IPS-NIHi7 (cell line): ENCODE measurements around the gene CHST8.

Experiments used
- DNase-seq: peaks from one replicate; pipeline ENCODE4 v3.0.0; 2012; ENCODE audit warnings: mixed read lengths; ENCODE audit errors: extremely low spot score

CHST8 gene

DNA sequence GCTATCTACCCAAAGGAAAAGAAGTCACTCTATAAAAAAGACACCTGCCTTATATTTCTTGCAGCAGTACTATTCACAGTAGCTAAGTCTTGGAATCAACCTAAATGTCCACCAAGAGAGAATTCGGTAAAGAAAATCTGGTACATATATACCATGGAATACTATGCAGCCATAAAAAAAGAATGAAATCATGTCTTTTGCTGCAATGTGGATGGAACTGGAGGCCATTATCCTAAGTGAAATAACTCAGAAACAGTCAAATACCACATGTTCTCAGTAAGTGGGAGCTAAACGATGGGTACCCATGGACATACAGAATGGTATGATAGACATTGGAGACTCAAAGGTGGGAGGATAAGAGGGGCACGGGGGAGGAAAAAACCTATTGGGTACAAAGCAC is 92.4 kb downstream of the CHST8 start:
- DNase-seq = no peak

DNA sequence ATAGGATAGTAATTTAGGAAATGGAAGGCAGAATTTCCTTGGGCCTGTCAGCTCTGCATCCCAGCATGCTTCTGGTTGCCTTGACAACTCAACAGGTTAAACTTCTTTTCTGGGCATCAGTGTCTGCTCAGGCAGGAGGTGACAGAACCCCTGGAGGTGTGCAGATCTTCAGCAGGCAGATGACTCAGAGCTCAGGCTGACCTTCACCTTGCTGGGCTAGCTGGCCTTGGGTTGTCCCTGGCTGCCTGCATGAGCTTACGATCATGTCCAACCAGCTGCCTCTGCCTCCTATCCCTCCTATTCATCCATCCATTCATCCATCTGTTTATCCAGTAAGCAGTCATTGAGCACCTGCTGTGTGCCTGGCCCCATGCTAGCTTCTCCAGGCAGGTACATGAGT is 93.7 kb downstream of the CHST8 start:
- DNase-seq = no peak

DNA sequence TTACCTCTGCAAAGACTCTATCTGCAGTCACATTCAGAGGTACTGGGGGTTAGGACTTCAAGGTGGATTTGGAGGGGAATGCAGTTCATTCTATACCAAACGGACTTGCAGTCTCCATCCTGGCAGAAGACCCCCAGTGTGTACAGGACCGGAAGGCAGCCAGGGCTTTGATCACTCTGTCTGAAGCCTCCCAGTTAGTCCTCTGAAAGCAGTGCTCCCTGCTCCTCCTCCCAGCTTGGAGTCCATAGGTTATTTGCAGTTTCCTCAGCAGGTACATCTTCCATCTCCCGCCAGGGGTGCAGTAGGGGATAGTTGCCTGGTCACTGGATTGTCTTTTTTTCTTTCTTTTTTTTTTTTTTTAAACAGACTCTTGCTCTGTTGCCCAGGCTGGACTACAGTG is 96.1 kb downstream of the CHST8 start:
- no peak for DNase-seq

DNA sequence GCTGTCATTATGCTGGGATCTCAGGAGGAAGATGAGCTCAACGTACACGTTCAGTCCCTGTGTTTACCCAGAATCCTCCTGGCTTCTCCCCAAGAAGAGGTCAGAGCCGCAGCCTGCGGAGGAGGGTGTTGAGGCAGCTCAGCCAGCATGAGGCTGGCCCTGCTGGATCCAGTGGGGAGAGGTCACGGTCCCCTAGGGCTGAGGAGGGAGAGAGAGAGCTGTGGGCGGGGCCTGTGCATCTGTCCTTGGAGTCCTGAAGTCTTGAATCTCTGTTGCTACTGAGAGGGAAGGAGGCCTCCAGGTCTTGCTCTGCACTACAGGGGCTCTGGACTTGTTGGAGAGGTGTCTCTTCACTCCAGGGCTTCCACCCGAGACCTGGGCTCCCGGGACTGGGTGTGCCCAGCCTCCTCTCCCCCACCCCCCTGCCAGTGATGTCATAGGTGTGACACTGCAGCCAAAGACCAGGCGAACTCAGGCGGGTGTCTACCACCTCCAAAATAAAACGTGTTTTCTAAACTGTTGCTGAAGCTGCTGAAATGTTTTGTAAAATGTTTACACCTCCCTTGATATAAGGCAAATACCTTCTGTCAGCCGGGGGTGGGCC is 97.0 kb downstream of the CHST8 start:
- peak; percentile 12 for DNase-seq

DNA sequence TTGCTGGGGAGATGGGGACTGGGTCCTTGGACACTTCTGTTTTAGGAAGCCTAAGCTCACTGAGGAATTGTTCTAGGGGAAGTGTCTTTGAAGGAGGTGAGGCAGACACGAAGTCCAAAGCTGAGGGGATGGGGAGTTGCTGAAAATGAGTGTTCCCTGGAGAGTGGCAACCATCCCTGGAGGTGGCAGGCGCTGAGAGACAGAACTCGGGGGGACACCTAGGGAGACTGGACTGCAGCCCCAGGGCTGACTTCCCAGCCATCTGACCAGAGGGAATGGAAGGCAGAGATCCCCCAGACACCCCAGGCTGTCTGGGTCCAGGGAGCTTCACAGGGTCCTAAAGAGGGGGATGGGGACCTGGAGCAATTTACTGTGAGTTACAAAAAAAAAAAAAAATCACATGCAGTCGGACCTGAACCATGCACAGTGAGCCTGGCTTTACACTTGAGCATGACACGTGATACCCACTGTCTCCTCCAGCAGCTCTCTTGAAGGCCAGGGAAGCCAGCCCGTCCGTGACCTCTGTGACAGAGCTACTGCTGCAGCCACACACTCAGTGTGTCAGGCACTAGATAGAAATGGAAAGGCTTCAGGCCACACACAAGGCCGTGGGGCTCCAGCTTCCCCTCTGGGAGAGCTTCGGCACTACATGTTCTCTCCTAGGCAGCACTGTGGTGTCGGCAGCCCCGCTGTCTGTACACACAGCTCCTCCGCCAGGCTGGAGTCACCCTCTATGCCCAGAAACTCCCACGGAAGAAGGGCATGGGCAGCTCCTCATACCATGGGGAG is 97.8 kb downstream of the CHST8 start:
- no peak for DNase-seq

DNA sequence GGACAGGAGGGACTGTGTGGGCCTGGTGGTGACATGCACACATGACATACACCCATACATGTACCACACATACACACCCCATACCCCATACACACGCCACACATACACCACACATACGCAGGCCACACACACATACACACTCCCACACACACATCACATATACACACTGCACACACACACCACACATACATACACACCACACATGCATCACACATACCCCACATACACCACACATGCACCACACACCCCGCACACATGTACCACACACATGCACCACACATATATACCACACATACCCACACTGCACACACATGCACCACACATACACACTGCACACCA is 98.4 kb downstream of the CHST8 start:
- no peak for DNase-seq

DNA sequence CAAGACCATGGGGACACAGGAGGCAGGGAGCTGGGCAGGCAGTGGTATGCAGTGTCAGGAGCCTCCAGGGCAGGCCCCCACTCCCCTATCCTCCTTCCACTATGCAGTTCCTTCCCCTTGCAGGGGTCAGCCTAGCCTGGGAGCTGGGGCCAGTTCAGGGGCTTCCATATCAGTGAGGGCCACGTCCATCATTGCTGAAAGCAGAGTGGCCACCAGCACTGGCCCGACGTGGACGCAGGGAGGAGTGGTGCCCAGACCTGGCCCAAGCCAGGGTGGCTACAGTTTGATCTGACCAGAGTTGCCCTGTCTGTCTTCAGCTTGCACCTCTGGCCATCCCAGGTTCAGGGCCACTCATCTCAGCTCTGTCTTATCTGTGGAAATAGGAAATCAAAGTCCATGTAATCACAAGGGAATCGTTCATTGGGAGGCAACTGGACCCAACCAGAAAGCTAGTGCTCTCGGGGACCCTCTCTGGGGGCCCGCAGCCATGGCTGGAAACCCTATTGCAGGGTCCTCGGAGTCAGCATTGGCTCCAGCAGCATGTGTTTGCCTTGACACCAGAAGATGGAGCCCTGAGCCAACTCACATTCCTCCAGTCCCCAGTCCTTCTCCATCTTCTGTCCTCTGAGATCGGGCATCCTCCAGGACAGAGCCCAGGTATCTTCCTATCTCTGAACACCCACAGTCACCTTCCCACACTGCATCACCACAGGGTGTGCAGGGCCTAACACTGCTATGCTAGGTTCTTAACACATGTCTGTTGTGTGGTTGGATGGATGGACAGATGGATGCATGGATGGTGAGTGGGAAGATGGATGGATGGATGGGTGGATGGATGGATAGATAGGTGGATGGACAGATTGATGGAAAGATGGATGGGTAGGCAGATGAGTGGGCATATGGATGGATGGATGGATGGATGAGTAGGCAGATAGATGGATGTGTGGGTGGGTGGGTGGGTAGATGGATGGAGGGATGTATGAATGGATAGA is 99.2 kb downstream of the CHST8 start:
- DNase-seq = peak; percentile 75

DNA sequence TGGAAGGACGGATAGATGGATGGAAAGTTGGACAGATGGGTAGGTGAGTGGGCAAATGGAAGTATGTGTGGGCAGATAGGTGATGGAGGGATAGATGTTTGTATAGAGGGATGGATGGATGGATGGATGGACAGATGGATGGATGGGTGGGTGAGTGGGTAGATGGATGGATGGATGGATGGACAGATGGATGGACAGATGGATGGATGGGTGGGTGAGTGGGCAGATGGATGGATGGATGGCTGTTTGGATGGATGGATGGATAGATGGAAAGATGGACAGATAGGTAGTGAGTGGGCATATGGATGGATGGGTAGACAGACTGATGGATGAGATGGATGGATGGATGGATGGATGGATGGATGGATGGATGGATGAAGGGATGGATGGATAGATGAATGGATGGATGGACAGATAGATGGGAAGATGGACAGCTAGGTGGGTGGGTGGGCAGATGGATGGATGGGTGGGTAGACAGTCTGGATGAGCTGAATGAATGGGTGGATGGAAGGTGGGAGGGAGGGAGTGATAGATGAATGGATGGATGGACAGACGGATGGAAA is 100.1 kb downstream of the CHST8 start:
- DNase-seq = no peak

DNA sequence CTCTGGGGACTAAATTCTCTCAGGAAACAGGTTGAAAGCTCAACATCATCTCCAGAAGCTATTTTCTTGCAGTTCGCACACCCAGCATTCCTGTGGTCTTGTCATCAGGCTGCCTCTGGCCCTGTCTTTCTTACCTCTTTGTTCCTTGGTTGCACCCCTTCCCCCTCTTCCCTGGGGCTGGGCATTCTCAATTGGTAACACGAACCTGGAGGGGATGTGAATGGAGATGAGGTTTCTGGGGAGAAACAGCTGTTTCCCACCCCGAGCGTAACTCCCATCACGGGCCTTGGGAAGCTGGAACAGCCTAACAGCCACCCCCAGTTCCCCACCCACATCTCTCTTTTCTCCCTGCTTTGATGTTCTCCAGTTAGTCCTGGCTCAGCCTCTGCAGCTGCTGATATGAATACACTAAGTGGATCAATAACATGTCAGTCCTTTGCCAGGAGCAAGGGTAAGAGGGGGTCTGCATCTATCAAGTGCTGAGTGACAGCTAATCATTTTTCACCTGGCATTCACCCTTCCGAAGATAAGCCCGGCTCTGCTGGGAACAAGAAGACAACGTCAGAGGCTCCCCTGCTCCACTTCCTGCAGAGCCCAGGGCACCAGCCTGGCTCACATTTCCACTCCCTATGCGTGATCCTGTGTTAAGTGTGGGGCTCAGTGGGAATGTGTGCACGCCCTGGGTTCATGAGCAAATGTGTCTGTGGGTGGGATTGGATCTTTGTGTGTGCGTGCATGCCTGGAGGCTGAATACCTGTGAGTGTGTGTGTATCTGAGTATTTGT is 100.9 kb downstream of the CHST8 start:
- no peak for DNase-seq

DNA sequence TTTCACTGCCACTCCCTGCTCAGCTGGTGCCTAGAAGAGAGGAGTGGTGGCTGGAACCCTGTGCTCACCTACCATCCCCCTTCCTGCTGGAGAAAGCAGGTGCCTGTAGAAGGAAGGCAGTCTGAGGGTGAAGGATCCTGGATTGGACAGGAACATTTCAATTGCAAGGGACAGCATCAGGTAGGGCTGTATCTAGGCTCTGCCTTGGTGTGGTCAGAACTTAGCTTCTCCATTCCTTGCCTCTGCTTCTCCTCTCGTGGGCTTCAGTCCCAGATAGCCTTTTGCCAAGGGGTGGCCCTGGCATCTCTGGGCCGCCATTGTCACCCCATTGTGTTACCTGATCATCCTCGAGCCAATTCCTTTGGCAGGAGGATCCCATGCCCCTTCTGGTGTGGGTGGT is 101.8 kb downstream of the CHST8 start:
- no peak for DNase-seq

DNA sequence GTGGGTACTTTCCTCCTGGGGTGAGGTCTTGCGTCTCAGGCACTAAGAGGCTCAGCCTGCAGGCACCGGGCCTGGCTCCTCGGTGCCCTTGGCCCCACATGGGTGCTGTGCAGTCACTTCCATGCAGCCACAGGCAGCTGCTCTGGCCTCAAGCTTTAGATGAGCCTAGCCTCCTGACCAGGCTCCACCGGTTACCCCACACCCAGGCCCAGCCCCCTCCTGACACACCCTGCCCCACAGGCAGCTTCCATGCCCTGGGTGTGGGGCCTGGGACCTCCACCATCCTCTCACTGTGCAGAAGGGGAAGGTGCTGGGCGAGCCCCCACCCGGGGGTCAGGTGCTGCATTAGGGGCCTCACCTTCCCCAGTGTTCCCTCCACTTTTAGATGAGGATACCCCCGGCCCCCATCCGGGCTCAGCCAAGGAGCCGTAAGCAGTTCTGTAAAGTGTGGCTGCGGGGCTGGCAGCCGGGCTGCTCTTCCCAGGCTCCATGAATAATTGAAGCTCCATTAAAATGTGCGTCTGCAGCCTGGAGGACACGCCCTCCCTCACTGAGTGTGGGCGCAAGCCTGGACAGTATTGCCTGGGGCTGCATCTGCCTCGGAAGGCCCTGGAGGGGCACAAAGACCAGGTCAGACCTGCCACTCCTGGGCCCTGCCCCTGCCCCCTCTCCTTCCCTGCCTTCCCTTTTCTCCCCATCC is 102.4 kb downstream of the CHST8 start:
- no peak for DNase-seq

DNA sequence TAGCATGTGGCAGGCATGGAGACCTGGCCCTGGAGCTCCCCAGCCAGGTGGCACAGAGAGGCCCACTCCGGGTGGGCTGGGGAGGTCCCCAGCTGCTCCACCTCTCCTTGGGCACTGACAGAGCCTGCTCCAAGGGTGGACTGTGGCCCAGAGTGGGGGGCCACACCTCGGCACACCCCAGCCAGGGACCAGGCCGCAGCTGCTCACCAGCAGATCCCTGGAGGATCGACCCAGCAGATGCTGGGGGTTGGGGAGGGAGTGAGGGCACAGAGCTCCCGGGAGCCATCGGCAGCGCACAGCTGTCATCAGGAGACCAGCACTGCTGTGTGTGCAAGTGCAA is 102.9 kb downstream of the CHST8 start:
- DNase-seq = no peak

DNA sequence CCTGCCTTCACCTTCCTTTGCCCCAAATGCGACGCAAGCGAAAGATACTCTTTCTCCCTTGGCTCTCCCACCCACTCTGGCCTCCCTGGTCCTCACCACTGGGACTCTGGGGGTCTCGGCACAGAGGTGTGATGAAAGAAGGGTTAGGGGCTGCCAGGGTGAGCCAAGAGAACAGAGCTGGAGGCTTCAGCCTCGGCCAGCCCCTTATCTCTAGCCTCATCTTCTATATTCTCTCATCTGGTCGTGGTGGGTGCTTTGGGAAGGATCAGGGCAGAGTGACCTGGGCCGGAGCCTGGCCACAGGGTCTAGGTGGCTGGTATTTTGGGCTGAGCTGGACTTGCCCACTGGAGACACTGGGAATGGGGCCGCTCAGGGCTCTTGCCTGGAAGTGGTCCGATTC is 103.8 kb downstream of the CHST8 start:
- DNase-seq = no peak

DNA sequence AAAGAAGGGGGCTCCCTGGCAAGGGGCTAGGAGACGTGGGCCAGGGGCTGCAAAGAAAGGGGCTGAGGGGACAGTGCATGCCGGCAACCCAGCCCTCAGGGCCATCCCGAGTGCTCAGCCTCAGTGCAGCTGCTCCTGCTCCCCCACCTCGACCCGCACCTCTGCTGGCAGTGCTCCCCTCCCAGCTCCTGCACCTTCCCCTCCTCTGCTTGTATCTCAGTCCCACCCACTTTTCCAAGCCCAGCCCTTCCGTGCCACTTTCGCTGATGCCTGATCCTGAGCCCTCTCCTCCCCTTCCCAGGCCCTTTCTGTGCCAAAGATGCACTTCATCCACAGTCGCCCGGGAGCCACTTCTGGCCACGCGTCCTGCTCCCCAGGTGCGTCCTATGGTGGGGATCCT is 105.0 kb downstream of the CHST8 start:
- DNase-seq = no peak

DNA sequence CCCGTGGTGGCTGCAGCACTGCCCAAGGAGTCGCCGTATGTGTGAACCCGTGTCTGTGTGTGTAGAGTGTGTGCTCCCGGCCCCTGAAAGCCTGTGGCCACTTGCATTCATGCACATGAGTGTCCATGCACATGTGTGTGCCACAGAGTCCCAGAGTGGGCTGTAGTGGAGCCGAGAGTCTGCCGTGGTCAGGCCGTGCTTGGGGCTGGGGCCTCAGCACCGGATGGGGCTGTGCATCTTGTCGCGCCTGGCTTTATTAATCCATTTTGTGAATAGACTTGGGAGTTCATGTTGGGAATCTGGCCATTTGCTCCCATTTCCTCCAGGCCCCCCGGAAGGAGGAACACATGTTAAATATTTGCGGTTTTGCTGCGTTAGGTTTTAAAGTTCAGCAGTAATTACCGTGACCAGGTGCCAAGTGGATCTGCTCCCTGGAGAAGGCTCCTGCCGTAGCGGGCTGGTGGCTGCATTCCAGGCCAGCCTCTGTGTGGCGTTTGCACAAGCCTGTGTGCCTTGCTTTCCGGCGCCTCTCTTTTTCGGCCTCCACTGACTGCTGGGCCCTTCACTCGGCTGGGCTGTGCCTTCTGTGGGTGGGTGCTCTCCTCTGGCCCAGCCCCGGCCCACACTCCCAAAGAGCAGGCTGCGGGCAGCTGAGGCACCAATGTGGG is 105.7 kb downstream of the CHST8 start:
- no peak for DNase-seq

DNA sequence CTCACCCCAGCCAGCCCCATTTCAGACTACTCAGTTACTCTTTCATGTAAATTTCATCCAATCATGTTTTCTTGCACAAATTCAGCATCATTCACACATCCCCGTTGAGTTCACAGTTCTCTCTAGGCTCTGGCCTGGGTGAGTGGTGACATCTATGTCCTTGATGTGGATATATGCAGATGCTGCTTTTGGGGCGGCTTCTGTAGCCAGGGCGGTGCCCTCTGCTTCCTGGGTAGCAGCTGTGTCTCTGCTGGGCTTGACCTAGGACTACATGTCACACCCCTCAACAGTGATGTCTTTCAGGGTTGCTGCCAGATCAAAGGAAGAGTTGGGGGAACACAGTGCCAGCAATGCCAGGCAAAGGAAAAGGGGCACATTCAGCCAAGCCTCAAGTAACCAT is 106.4 kb downstream of the CHST8 start:
- DNase-seq = no peak

DNA sequence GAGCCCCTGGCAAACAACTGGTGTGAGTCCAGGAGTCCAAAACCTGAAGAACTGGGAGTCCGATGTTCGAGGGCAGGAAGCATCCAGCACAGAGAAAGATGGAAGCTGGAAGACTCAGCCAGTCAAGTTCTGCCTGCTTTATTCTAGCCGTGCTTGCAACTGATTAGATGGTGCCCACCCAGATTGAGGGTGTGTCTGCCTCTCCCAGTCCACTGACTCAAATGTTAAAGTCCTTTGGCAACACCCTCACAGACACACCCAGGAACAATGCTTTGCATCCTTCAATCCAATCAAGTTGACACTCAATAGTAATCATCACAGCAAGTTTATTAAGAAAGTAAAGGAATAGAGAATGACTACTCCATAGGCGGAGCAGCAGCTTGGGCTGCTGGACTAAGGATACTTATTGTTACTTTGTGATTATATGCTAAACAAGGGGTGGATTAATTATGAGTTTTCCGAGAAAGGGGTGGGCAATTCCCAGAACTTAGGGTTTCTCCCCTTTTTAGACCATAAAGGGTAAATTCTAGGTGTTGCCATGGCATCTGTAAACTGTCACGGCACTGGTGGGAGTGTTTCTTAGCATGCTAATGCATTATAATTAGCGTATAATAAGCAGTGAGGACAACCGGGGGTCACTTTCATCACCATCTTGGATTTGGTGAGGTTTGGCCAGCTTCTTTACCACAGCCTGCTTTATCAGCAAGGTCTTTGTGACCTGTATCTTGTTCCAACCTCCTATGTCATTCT is 109.3 kb downstream of the CHST8 start:
- no peak for DNase-seq

DNA sequence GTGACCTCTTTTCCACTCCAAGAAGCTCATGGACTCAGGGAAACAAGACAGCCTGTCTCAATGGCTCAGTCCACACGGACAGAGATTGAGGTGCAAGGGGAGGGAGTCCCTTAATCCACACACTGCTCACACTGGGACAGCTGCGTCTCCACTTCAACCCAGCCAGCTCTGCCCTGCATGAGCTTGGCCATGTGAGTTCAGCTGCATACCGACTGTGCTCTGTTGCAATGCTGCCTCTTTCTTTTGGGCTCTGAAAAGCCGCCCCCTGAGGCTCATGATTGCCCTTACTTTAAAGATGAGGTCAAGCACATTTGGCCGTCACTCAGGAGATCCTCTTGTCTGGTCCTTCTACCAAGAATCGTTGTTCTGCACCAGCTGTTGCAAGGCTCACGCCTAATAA is 110.1 kb downstream of the CHST8 start:
- no peak for DNase-seq

DNA sequence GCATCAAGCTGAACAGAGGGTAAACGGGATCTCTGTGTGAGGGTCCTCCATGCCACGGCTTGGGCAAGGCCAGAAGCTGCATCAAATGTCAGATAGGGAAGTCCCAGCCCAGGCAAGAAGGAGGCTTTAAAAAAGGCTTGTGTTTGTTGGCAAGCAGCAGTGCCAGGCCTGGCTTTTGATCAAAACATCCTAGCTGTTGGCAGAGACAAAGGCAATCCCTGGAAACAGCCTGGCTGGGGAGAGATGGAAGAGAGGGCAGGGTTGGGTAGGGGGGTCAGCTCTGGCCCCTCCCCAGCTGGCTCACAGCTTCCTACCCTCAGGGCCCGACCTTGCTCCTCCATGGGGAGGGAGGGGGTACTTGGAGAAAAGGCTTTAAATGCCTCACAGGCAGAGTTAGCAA is 113.2 kb downstream of the CHST8 start:
- DNase-seq = no peak

DNA sequence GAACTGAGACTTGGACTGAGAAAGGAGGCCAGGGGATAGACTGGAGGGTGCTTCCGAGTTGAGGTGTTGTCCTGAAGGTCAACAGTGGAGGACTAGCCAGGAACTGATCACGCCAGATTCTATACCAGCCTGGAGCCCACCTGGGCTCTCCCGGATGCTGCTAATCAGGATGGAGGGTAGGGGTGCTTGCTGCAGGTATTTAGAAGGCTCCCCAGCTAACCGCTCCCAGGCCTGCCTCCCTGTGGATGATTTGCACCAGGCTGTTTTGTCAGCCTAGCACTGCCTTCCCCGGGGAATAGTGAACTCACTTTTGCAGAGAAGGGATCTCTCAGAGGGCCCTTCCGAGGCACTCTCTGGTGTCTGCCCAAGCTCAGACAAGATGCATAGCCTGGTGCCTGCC is 114.4 kb downstream of the CHST8 start:
- DNase-seq = no peak
